HEK293 (cell line): ENCODE measurements around the gene TRPM6.

Experiments used
- CTCF ChIA-PET: fragments of 350-600 bp; formaldehyde crosslinking; extraction: SDS; loops from one replicate; lab custom pipeline; 2021; ENCODE audit warnings: antibody characterized with exemption; lab: Yijun Ruan, JAX
- POLR2A ChIA-PET: fragments of 300-600 bp; formaldehyde crosslinking; extraction: SDS; loops from one replicate; lab custom pipeline; 2020; ENCODE audit warnings: antibody characterized with exemption, inconsistent platforms; lab: Yijun Ruan, JAX
- H3K27ac ChIP-seq: fragments of 200-500 bp; sonication (Bioruptor generic); 2 replicates; pipeline ENCODE4 v1.5.1; 2014; ENCODE audit warnings: low read depth, low read length, control low read depth, inconsistent platforms; ENCODE audit errors: extremely low read depth
- H3K36me3 ChIP-seq, 2 experiments: fragments of 200-500 bp in 1 of 2; sonication (Bioruptor generic) in 1 of 2; 1 replicate in 1 of 2; 2 replicates in 1 of 2; pipeline ENCODE4 v1.5.1; 2014 to 2017; ENCODE audit warnings: inconsistent platforms in 2 of 2, low read length in 2 of 2; ENCODE audit not compliant: control insufficient read depth in 2 of 2, insufficient read depth in 1 of 2
- H3K4me1 ChIP-seq: fragments of 200-500 bp; sonication (Bioruptor generic); 2 replicates; pipeline ENCODE4 v1.5.1; 2014; ENCODE audit warnings: mild to moderate bottlenecking, low read length, inconsistent platforms; ENCODE audit not compliant: control insufficient read depth, insufficient read depth
- H3K4me3 ChIP-seq: 2 replicates; pipeline ENCODE4 v1.5.1; 2011; ENCODE audit warnings: low read depth, mild to moderate bottlenecking, control low read depth, low read length, moderate library complexity
- H3K9me3 ChIP-seq: fragments of 200-500 bp; sonication (Bioruptor generic); 2 replicates; pipeline ENCODE4 v1.5.1; 2014; ENCODE audit warnings: low read depth, low read length, inconsistent platforms; ENCODE audit not compliant: control insufficient read depth, insufficient read depth
- ATF2 ChIP-seq: fragments of 450-650 bp; formaldehyde crosslinking; IDR thresholded peaks from 2 replicates; pipeline ENCODE4 v1.5.1; 2016; ENCODE audit warnings: missing biosample characterization, missing genetic modification characterization, low read depth
- INSM2 ChIP-seq: fragments of 450-650 bp; formaldehyde crosslinking; IDR thresholded peaks from 2 replicates; pipeline ENCODE4 v1.5.1; 2016; ENCODE audit warnings: missing biosample characterization, missing genetic modification characterization
- KLF7 ChIP-seq: fragments of 450-650 bp; formaldehyde crosslinking; IDR thresholded peaks from 2 replicates; pipeline ENCODE4 v1.5.1; 2016; ENCODE audit warnings: missing biosample characterization, missing genetic modification characterization, borderline replicate concordance
- SCRT1 ChIP-seq: fragments of 450-650 bp; formaldehyde crosslinking; IDR thresholded peaks from 2 replicates; pipeline ENCODE4 v1.5.1; 2016; ENCODE audit warnings: missing biosample characterization, missing genetic modification characterization, borderline replicate concordance
- TSHZ1 ChIP-seq: fragments of 450-650 bp; formaldehyde crosslinking; IDR thresholded peaks from 2 replicates; pipeline ENCODE4 v1.5.1; 2016; ENCODE audit warnings: missing biosample characterization, missing genetic modification characterization, borderline replicate concordance
- ZBTB10 ChIP-seq: fragments of 450-650 bp; formaldehyde crosslinking; IDR thresholded peaks from 2 replicates; pipeline ENCODE4 v1.5.1; 2016; ENCODE audit warnings: missing biosample characterization, missing genetic modification characterization
- ZBTB17 ChIP-seq: fragments of 450-650 bp; formaldehyde crosslinking; IDR thresholded peaks from 2 replicates; pipeline ENCODE4 v1.5.1; 2016; ENCODE audit warnings: missing biosample characterization, missing genetic modification characterization
- ZFHX2 ChIP-seq: fragments of 450-650 bp; formaldehyde crosslinking; conservative IDR thresholded peaks from 2 replicates; pipeline ENCODE4 v1.5.1; 2016; ENCODE audit warnings: missing biosample characterization, missing genetic modification characterization
- ZNF121 ChIP-seq: fragments of 450-650 bp; formaldehyde crosslinking; IDR thresholded peaks from 2 replicates; pipeline ENCODE4 v1.5.1; 2016; ENCODE audit warnings: missing biosample characterization, missing genetic modification characterization
- ZNF132 ChIP-seq: fragments of 450-650 bp; formaldehyde crosslinking; IDR thresholded peaks from 2 replicates; pipeline ENCODE4 v1.5.1; 2017; ENCODE audit warnings: missing biosample characterization, missing genetic modification characterization, borderline replicate concordance
- ZNF366 ChIP-seq: fragments of 450-650 bp; formaldehyde crosslinking; conservative IDR thresholded peaks from 2 replicates; pipeline ENCODE4 v1.5.1; 2016; ENCODE audit warnings: missing biosample characterization, missing genetic modification characterization
- ZNF501 ChIP-seq: fragments of 450-650 bp; formaldehyde crosslinking; IDR thresholded peaks from 2 replicates; pipeline ENCODE4 v1.5.1; 2016; ENCODE audit warnings: missing biosample characterization, missing genetic modification characterization
- ZNF549 ChIP-seq: fragments of 450-650 bp; IDR thresholded peaks from 2 replicates; pipeline ENCODE4 v1.5.1; 2018; ENCODE audit warnings: missing biosample characterization, missing genetic modification characterization, mild to moderate bottlenecking, inconsistent platforms, moderate library complexity
- ZNF626 ChIP-seq: fragments of 450-650 bp; sonication (Bioruptor Pico); formaldehyde crosslinking; IDR thresholded peaks from 2 replicates; pipeline ENCODE4 v1.5.1; 2018; ENCODE audit warnings: missing biosample characterization, missing genetic modification characterization, inconsistent platforms
- ZNF701 ChIP-seq: fragments of 450-650 bp; formaldehyde crosslinking; IDR thresholded peaks from 2 replicates; pipeline ENCODE4 v1.5.1; 2016; ENCODE audit warnings: missing biosample characterization, missing genetic modification characterization
- ZNF76 ChIP-seq: fragments of 450-650 bp; formaldehyde crosslinking; IDR thresholded peaks from 2 replicates; pipeline ENCODE4; 2016; ENCODE audit warnings: low read depth, missing biosample characterization, missing genetic modification characterization, borderline replicate concordance
- ZNF791 ChIP-seq: fragments of 450-650 bp; formaldehyde crosslinking; IDR thresholded peaks from 2 replicates; pipeline ENCODE4 v1.5.1; 2016; ENCODE audit warnings: missing biosample characterization, missing genetic modification characterization
- TF ChIP-seq, protein P1 (sequence below): fragments of 450-650 bp; formaldehyde crosslinking; IDR thresholded peaks from 2 replicates; pipeline ENCODE4 v1.5.1; 2016; ENCODE audit warnings: missing biosample characterization, missing genetic modification characterization

TRPM6 gene

GRCh38 chr9:74910036-74910435 is 22.3 kb upstream of the TRPM6 start (continued):
- TF ChIP-seq ZNF549 (tag by site-specific recombination) (no peak), ZNF791 (tag by site-specific recombination) (no peak)

- H3K36me3 ChIP-seq, result no peaks in the 10 kb centered on the region
- H3K4me1 ChIP-seq, result no peaks in the 10 kb centered on the region
- no peak overlapping the region for H3K27ac ChIP-seq
- no peaks in the 10 kb centered on the region for H3K9me3 ChIP-seq
- H3K4me3 ChIP-seq, result no peak overlapping the region
- CTCF ChIA-PET, result interaction anchor here (1.6 kb wide), 1 partner anchor 132 kb away, joined by 5 read pairs; no protein-coding TSS in a partner anchor
- TF ChIP-seq ZBTB10 (tag by site-specific recombination) (no peak), INSM2 (tag by site-specific recombination) (no peak), ZNF366 (tag by site-specific recombination) (no peak), ZNF626 (no peak), KLF7 (tag by site-specific recombination) (no peak), ZFHX2 (tag by site-specific recombination) (no peak), SCRT1 (tag by site-specific recombination) (no peak), ZNF121 (tag by site-specific recombination) (no peak), ZNF132 (tag by site-specific recombination) (no peak), ZNF501 (tag by site-specific recombination) (no peak), TSHZ1 (no peak), ZBTB17 (tag by site-specific recombination) (no peak), ZNF76 (tag by site-specific recombination) (no peak), ZNF701 (tag by site-specific recombination) (no peak), ATF2 (tag by site-specific recombination) (no peak)
- TF ChIP-seq, protein P1, sequence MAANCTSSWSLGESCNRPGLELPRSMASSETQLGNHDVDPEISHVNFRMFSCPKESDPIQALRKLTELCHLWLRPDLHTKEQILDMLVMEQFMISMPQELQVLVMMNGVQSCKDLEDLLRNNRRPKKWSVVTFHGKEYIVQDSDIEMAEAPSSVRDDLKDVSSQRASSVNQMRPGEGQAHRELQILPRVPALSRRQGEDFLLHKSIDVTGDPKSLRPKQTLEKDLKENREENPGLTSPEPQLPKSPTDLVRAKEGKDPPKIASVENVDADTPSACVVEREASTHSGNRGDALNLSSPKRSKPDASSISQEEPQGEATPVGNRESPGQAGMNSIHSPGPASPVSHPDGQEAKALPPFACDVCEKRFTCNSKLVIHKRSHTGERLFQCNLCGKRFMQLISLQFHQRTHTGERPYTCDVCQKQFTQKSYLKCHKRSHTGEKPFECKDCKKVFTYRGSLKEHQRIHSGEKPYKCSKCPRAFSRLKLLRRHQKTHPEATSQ (tag by site-specific recombination), result no peak
- POLR2A ChIA-PET, result no interaction called here
These were observed 20.9 kb upstream of the TRPM6 start for GRCh38 chr9:74908665-74909064.
